ENCODE data around the gene KCNAB3. TPM values are rescaled to one million over a fixed set of nuclear protein-coding genes. Genes with fewer than 3 reads are reported as not detected.
A peak's percentile ranks its signal among the peaks of the same experiment; 100 is the strongest.

Gene KCNAB3
- total and polyA plus RNA-seq, 9 of the 15 experiments (the other 6 are each of a cell fraction or from before 2014, with no cell fraction given) = 0.03 to 2.5 (median 1.1) TPM

DNA sequence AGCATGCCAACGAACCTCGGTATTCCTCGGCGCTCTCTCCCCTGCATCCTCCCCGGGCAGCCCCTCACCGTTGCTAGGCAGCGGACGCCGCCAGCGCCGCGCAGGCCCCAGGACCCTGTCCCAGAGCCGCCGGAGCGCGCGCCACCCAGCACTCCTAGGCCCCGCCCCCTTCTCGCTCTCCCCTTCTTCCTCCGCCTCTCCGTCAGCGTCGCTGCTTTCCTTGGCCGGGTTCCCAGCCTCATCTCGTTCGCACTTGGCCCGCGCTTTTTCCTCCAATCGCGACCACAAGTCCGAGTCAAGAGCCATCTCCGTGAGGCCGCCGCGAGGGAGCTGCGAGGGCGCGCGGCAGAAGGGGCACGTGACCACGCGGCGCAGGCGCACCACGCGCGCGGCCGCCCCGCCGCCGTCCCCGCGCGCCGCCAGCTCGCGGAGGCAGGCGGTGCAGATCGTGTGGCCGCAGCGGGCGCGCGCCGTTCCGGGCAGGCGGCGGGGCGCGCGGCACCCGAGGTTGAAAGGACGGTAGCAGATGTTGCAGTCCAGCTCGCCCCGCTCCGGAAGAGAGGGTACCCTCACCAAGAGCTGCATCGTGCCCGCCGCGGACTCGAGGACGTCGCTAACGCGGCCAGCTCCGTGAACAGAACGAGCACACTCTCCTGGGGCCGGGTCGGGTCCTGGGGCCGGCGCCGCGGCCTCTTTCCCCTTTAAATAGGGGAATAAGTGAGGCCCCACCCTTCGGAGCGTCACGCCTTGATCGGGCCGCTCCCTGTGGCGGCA, 13.9 kb downstream of the KCNAB3 start, which contains the start of gene RNF227 (continued):
- TF ChIP-seq, protein P1, sequence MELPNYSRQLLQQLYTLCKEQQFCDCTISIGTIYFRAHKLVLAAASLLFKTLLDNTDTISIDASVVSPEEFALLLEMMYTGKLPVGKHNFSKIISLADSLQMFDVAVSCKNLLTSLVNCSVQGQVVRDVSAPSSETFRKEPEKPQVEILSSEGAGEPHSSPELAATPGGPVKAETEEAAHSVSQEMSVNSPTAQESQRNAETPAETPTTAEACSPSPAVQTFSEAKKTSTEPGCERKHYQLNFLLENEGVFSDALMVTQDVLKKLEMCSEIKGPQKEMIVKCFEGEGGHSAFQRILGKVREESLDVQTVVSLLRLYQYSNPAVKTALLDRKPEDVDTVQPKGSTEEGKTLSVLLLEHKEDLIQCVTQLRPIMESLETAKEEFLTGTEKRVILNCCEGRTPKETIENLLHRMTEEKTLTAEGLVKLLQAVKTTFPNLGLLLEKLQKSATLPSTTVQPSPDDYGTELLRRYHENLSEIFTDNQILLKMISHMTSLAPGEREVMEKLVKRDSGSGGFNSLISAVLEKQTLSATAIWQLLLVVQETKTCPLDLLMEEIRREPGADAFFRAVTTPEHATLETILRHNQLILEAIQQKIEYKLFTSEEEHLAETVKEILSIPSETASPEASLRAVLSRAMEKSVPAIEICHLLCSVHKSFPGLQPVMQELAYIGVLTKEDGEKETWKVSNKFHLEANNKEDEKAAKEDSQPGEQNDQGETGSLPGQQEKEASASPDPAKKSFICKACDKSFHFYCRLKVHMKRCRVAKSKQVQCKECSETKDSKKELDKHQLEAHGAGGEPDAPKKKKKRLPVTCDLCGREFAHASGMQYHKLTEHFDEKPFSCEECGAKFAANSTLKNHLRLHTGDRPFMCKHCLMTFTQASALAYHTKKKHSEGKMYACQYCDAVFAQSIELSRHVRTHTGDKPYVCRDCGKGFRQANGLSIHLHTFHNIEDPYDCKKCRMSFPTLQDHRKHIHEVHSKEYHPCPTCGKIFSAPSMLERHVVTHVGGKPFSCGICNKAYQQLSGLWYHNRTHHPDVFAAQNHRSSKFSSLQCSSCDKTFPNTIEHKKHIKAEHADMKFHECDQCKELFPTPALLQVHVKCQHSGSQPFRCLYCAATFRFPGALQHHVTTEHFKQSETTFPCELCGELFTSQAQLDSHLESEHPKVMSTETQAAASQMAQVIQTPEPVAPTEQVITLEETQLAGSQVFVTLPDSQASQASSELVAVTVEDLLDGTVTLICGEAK (IDR thresholded peaks at IDR 0.05) = no peak
- TF ChIP-seq, protein P1 (CRISPR knock-in tag; IDR thresholded peaks at IDR 0.05) = no peak
- TF ChIP-seq ETV6 (IDR thresholded peaks at IDR 0.05; ENCODE audit: borderline replicate concordance in 1 of 2, low read depth in 2 of 2, low read length in 1 of 2) (no peak), ETV6 (CRISPR knock-in tag; IDR thresholded peaks at IDR 0.05; ENCODE audit: borderline replicate concordance) (peak; percentile 92)

All from K562 (cell line).